Gastrocnemius medialis (tissue), 4 donors: ENCODE measurements around the gene ZNF329.

Experiments used
- CTCF ChIP-seq, 5 experiments: fragments of 450-650 bp in 3 of 5; fragments of 200-600 bp in 2 of 5; sonication (generic) in 2 of 5; IDR thresholded peaks in 4 of 5; conservative IDR thresholded peaks in 1 of 5; 1 replicate in 4 of 5; 2 replicates in 1 of 5; pipeline ENCODE4 v1.5.1; 2016 to 2019; ENCODE audit warnings: antibody characterized with exemption in 5 of 5, mild to moderate bottlenecking in 3 of 5, moderate library complexity in 3 of 5
- POLR2A ChIP-seq, 2 donors: fragments of 450-650 bp; IDR thresholded peaks; one replicate each; pipeline ENCODE4 v1.6.1; 2017; ENCODE audit warnings: antibody characterized with exemption in 2 of 2, mild to moderate bottlenecking in 2 of 2, moderate library complexity in 2 of 2

GRCh38 chr19:58118979-58119733 is 31.4 kb downstream of the ZNF329 start:
- TF ChIP-seq CTCF (IDR thresholded peaks at IDR 0.05 in 4 of 5, conservative IDR thresholded peaks at IDR 0.05 in 1 of 5) (no peak), POLR2A (IDR thresholded peaks at IDR 0.05) (no peak)
